Right forelimb (tissue), 1 donor: ENCODE data around the gene KCTD17.
"Not testable (repeated sequence)": the region's sequence is repeated elsewhere in the genome, so short reads cannot be mapped to it uniquely, and the experiment has no call there.

Experiments used
- DNase-seq: peaks from one replicate; pipeline ENCODE4 v3.0.0-alpha.2; 2018

KCTD17 gene

DNA sequence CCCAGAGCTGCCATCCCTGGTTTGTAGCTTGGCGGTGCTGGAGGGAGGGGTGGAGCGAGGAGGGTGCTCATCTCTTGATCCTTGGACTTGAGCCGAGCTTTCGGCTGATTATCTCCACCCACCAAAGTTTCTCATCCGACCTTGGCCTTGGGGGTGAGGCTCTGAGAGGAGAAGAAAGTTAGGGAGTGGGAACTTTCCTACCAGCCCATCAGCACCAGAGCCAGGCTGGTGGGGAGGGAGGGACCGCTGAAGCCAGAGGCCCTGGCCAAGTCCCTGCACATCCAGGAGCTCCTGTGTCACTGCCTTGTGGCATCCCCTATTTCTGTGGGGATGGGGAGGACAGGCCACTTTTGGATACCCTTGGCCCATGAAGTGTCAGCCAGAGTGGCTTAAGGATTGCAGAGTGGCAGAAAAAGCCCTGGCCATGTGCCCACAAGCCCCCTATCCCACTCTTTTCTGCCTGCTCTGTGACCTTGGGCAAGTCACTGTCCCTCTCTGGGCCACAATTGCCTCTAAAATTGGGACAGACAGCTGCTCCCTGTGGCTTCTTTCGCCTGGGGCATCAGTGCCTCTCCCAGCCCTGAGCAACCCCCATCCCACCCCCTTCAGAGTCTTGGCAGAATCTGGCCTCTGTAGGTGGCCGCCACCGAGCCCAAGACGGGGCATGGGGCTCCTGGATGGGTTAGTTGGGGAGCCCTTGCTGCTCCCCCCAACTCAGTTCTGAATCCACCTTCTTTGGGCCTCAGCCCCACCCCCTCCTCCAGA is 10.3 kb downstream of the KCTD17 start:
- no peak for DNase-seq

GRCh38 chr22:37062376-37062675 is 10.8 kb downstream of the KCTD17 start:
- DNase-seq: no peak

DNA sequence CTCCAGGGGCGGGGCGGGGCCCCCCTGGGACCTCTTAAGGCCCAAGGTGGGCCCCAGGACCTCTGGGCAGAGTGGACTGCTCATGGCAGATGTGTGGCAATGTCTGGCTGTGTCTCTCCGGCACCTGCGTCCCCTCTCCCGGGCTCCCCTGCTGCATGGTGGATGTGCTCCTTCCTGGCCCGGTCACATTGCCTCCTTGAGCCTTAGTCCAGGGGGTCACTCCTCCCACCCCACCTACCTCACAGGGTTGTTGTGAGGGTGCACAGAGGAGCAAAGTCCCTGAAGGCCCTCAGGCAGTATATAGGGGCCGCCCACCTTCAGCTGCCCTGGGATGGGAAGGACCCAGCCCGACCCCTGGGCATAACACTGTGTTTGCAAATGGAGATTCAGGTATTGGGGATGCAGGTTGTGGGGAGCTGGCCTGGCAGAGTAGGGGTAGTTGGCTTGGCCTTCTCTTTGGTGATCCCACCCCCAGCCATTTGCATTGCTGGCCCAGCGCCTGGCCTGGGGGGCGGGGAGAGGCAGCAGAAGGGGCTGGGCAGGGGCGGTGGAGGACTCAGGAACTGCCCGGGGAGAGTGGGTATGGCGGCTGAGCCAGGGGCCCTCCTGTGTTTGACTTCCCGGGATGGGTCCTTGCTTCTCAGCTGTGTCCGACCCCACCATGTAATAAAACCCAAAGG is 11.3 kb downstream of the KCTD17 start:
- DNase-seq: no peak

- DNase-seq: no peak
These were observed 12.2 kb downstream of the KCTD17 start for GRCh38 chr22:37063431-37064420.

GRCh38 chr22:37064553-37064952 is 13.0 kb downstream of the KCTD17 start:
- no peak for DNase-seq

- no peak for DNase-seq
These were observed 13.6 kb downstream of the KCTD17 start for GRCh38 chr22:37065180-37065579.

DNA sequence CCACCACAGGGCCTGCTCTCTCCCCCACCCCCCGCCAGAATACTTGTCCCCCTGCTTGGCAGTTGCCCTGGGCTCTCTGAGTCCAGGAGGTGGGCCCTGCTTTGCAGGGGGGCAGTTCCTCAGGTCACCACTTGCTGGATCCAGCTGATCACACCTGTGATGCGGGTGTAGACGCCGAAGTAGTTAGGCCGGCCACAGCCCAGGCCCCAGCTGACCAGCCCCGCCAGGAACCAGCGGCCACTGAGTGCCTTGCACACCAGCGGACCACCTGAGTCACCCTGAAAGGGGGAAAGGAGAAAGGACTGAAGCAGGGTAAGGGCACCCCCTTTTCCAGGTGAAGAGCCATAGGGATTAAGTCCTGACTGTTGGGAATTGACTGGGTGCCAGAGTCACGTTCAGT is 14.4 kb downstream of the KCTD17 start:
- no peak for DNase-seq

DNA sequence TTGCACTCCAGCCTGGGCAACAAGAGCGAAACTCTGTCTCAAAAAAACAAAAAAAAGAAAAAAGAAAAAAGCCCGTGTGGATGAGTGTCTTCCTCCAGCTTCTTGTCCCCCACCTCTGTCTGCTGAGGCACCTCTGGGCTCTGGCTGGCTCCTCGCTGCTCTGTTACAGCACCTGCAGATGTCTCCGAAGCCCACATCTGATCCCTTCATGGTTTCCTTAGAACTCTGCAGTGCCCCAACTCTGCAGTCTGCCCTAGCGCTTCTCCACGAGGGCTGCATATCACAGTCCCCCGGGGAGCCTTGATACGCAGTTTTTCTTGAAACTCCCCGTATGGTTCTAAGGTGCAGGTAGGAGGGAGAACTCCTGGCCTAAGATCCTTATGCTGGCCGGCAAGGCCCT is 15.9 kb downstream of the KCTD17 start:
- DNase-seq: no peak

GRCh38 chr22:37068859-37069258 is 17.3 kb downstream of the KCTD17 start:
- DNase-seq: no peak

DNA sequence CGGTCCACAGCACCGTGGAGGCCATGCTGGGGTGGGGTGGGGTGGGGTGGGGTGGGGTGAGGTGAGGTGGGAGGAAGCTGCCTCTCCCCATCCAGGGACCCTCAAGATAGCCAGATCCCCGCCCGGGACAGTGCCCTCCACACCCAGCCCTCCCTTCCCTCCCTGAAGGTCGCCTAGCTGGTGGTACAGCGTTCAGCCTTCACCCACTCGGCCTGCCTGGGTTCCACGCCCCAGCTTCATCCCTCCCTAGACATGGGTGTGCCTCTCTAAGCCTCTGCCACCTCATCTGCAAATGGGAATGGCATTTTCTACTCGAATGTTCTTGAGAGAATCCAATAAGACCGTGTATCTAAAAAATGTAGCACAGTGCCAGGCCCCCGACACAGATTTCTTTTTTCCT is 17.8 kb downstream of the KCTD17 start:
- DNase-seq: no peak

DNA sequence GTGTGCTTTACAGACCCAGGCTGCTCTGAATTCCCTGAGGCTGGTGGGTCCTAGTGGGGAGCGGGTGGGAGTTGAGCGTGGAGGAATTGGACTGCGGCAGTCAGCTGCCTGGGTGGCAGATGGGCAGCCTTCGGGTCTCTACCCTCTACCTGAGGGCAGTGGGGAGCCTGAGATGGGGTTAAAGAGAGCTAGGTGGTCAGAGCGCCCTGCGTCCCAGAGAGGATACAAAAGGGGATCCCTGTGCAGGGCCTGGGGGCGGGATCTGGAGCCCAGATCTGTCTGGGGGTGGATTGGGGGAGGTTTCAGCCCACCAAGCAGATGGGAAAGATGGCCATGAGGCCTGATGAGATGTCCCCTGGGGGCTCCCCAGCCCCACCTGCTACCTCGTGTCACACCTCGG is 18.2 kb downstream of the KCTD17 start:
- DNase-seq: no peak

DNA sequence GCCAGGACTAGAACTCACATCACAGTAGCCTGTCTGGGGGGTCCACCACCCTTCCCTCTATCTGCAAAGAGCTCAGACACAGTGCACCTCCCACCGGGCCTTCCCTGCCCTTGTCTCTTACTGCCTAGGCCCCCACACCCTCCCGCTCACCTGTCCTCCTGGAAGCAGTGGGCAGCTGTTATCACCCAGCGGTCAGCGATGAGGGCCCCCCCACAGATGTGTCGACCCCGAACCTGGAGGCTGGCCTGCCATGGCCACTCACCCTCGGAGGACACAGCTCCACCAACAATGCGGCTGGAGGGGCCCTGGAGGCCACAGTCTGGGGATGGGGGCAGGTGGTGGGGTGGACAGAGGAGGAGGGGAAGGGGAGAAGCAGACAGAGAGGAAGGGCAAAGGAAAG is 18.8 kb downstream of the KCTD17 start:
- no peak for DNase-seq

DNA sequence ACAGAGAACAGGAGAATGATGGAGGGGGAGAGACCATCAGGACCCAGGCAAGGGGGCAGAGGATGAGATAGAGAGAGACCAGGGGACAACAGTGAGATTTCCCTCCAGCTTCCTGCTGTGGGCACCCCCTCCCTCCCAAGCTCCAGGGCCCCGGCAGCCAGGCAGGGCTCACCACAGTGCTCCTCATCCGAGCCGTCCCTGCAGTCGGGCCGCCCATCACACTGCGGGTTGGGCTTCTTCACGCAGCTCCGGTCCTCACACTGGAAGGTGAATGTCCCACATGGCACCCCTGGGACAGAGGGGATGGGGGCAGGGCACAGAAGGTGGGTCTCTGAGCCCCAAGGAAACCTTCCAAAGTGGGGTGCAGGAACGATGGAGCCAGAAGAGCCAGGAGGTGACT is 19.2 kb downstream of the KCTD17 start:
- no peak for DNase-seq

DNA sequence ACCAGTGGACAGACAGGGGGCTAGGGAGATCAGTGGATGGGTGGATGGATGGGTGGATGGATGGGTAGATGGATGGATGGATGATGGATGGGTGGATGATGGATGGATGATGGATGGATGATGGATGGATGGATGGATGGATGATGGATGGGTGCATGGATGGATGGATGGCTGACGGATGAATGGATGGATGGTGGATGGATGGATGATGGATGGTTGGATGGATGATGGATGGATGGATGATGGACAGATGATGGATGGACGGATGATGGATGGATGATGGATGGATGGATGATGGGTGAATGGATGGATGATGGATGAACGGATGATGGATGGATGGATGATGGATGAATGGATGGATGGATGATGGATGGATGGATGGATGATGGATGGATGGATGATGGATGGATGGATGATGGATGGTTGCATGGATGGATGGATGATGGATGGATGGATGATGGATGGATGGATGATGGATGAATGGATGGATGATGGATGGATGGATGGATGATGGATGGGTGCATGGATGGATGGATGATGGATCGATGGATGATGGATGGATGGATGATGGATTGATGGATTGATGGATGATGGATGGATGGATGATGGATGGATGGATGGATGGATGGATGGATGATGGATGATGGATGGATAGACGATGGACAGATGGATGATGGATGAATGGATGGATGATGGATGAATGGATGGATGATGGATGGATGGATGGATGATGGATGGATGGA is 20.5 kb downstream of the KCTD17 start:
- not testable (repeated sequence) for DNase-seq

DNA sequence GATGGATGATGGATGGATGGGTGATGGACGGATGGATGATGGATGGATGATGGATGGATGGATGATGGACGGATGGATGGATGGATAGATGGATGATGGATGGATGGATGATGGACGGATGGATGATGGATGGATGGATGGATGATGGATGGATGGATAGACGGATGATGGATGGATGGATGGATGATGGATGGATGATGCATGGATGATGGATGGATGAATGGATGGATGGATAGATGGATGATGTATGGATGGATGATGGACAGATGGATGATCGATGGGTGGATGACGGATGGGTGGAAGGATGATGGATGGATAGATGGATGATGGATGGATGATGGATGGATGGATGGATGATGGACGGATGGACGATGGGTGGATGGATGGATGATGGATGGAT is 21.1 kb downstream of the KCTD17 start:
- DNase-seq: no peak

DNA sequence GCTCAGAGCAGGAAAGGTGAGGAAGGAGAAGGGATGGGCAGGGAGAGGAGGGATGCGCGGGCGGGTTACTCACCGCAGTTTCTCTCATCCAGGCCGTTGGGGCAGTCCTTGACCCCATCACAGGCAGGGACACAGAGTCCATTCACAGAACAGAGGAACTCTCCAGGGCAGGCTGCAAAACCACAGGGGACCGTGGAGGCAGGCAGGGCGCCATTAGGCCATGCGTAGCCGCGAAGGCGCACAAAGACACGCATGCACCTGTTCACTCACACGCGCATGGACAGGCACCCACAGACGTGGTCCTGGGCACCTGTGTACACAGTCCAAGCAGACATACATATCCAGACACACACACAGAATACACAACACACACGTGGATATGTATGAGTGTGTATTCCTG is 23.0 kb downstream of the KCTD17 start:
- DNase-seq: no peak

DNA sequence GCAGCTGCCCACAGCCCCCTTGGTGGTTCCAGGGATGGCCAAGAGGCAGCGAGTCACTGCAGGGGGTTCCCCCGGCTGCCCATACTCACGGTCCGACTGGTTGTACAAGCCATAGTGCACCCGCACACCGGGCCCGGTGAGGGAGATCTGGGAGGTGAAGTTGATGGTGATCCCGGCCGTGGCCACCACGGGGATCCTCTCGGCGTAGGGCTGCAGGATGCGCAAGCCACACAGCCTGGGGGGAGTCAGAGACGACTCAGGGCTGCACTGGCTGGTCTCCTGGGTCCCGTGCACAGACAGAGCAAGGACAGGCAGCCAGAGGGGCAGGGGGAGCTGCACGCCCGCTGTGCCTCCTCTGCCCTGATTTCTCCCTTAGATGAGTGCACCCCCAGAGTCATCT is 23.5 kb downstream of the KCTD17 start:
- no peak for DNase-seq

- no peak for DNase-seq
These were observed 24.4 kb downstream of the KCTD17 start for GRCh38 chr22:37075822-37076433.

GRCh38 chr22:37077802-37078448 is 26.4 kb downstream of the KCTD17 start:
- peak; percentile 79 for DNase-seq

DNA sequence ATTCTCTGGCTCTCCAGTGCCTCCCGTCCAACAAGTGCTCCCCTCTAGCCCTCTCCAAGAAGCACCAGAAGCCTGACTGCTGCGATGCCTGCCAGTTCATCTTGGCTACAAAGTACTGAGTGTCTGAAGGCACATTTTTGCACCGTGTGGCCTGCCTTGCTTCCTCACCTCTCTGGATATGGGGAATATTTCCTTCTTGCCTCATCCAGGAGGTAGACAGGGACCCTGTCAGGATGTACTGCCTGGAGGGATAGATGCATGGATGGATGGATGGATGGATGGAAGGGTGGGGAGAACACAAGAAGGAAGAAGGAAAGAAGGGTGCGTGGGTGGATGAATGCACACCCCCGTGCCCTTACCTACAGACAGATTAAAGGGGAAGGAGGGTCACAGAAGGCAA is 27.6 kb downstream of the KCTD17 start:
- DNase-seq: no peak

- DNase-seq: no peak
These were observed 28.2 kb downstream of the KCTD17 start for GRCh38 chr22:37079668-37080171.

DNA sequence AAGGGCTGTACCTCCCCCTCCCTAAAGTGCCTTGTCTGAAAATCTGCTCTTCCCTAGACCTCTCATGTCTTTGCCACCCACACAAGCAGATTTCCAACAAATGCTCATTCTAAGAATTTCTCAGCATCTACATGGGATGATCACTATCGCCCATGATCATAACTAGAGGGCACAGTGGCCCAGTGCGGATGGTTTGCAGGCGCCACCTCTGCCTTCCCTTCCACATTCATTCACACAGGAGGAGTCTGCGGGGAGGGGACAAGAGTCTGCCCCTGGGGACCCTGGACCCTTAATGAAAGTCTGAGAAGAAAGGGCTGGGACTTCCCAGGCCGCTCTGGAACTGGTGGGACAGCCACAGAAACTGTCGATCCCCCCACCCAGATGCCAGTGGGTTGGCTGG is 28.9 kb downstream of the KCTD17 start:
- no peak for DNase-seq
